ENCODE data around the gene PTPRN2.

DNA sequence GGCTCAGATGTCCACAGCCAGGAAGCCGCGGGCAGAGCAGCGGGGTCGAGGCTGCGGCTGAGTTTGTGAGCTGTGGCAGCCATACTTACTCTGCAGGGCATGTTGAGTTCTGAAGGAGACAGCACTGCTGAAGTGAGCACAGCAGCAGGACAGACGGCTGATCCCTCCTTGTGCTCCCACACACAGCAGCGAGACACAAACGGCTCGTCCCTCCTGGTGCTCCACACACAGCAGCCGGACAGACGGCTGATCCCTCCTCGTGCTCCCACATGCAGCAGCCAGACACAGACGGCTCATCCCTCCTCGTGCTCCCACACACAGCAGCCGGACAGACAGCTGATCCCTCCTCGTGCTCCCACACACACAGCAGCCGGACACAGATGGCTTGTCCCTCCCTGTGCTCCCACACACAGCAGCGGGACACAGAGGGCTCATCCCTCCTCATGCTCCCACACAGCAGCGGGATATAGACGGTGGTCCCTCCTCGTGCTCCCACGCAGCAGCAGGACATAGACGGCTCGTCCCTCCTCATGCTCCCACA is 305.1 kb downstream of the PTPRN2 start:
- TF ChIP-seq, protein P1, sequence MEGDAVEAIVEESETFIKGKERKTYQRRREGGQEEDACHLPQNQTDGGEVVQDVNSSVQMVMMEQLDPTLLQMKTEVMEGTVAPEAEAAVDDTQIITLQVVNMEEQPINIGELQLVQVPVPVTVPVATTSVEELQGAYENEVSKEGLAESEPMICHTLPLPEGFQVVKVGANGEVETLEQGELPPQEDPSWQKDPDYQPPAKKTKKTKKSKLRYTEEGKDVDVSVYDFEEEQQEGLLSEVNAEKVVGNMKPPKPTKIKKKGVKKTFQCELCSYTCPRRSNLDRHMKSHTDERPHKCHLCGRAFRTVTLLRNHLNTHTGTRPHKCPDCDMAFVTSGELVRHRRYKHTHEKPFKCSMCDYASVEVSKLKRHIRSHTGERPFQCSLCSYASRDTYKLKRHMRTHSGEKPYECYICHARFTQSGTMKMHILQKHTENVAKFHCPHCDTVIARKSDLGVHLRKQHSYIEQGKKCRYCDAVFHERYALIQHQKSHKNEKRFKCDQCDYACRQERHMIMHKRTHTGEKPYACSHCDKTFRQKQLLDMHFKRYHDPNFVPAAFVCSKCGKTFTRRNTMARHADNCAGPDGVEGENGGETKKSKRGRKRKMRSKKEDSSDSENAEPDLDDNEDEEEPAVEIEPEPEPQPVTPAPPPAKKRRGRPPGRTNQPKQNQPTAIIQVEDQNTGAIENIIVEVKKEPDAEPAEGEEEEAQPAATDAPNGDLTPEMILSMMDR (IDR thresholded peaks at IDR 0.05 in 2 of 3, conservative IDR thresholded peaks at IDR 0.05 in 1 of 3; ENCODE audit: borderline replicate concordance in 1 of 3, insufficient read depth in 1 of 3, low read depth in 2 of 3, low read length in 2 of 3) = no peak
- TF ChIP-seq SRF (IDR thresholded peaks at IDR 0.05; ENCODE audit: low read depth) (no peak), RAD21 (IDR thresholded peaks at IDR 0.05; ENCODE audit: low read depth) (no peak), POLR2A (IDR thresholded peaks at IDR 0.05; ENCODE audit: borderline replicate concordance, extremely low read depth, insufficient read depth, insufficient read length) (no peak), YY1 (IDR thresholded peaks at IDR 0.05; ENCODE audit: extremely low read depth, insufficient replicate concordance, low read depth, low read length) (no peak)
- TF ChIP-seq, protein P2, sequence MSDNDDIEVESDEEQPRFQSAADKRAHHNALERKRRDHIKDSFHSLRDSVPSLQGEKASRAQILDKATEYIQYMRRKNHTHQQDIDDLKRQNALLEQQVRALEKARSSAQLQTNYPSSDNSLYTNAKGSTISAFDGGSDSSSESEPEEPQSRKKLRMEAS (IDR thresholded peaks at IDR 0.05) = no peak
